AG09319 (cell line): ENCODE measurements around the gene PPM1A.

Source experiments
- DNase-seq: peaks from one replicate; pipeline ENCODE4 v3.0.0-alpha.2; 2010; ENCODE audit warnings: low read depth; ENCODE audit errors: extremely low read depth
- TF ChIP-seq, protein P1 (sequence below): IDR thresholded peaks from 2 replicates; pipeline ENCODE4 v1.5.1; 2011; ENCODE audit warnings: low read depth, mild to moderate bottlenecking, inconsistent platforms, low read length, moderate library complexity

PPM1A gene

GRCh38 chr14:60302663-60303062 lies 53.6 kb downstream of the PPM1A start:
- TF ChIP-seq, protein P1, sequence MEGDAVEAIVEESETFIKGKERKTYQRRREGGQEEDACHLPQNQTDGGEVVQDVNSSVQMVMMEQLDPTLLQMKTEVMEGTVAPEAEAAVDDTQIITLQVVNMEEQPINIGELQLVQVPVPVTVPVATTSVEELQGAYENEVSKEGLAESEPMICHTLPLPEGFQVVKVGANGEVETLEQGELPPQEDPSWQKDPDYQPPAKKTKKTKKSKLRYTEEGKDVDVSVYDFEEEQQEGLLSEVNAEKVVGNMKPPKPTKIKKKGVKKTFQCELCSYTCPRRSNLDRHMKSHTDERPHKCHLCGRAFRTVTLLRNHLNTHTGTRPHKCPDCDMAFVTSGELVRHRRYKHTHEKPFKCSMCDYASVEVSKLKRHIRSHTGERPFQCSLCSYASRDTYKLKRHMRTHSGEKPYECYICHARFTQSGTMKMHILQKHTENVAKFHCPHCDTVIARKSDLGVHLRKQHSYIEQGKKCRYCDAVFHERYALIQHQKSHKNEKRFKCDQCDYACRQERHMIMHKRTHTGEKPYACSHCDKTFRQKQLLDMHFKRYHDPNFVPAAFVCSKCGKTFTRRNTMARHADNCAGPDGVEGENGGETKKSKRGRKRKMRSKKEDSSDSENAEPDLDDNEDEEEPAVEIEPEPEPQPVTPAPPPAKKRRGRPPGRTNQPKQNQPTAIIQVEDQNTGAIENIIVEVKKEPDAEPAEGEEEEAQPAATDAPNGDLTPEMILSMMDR = no peak
- DNase-seq = no peak

DNA sequence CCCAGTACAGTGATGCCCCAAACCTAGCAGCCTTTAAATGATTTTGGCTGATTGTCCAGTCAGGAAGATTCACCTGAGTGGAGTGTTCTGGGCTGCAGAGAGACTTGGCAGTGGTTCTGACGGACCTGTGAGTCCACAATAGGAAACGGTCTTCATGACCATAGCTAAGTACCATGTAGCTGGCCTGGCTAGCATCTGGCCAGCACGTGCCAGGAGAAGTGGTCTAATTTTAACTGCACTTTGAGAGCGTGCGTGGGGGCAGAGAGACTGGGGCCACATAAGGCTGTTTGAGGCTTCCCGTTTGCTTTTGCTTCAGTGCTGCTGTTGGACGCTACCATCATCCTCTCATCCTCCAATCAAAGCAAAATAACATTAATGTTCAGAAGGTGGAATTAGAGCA lies 54.7 kb downstream of the PPM1A start:
- TF ChIP-seq, protein P1 = no peak
- no peak for DNase-seq

DNA sequence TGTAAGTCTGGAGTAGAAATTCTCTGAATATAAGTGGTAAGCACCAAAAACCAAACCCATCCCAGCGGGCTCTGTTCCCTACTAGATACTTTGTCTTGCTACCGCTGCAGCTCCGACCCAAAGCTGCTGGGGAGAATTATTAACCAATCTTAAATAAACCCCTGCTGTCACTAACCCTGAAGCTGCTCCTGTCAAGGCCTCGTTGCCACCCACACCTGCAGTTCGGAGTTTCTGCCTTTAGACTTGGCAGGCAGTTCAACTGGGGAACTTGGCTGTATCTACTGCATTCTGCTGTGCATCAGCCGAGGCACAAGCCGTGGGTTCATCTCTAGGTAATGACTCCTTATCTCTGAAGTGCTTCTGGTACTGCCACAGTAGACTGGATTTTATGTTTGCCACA lies 55.5 kb downstream of the PPM1A start:
- TF ChIP-seq, protein P1 = no peak
- DNase-seq = no peak

GRCh38 chr14:60309867-60310552 lies 61.0 kb downstream of the PPM1A start:
- TF ChIP-seq, protein P1 = no peak
- DNase-seq = no peak

GRCh38 chr14:60311417-60311816 lies 62.4 kb downstream of the PPM1A start:
- DNase-seq = peak; percentile 28

DNA sequence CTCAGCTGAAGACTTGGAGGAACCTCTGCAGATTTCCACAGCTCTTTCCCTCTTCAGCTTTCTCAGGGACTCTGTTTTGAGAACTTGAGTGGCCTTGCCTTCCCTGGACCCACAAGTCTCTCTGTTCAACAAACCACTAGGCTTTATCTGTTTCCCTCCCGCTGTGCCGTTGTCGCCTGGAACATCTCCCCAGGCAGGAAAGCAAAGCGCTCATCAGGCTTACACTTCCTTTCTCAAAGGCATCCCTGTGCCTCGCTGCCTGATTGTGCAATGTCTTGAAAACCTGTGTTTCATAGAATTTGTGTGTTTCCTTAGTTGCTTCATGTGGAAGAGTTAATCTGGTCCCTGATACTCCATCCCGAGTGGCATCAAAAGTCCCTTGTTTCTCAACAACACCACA lies 64.1 kb downstream of the PPM1A start:
- no peak for DNase-seq
- TF ChIP-seq, protein P1 = no peak

More at GRCh38 chr14:60311417-60311816, 62.4 kb downstream of the PPM1A start:
- TF ChIP-seq, protein P1 = no peak

GRCh38 chr14:60315196-60315990 lies 66.4 kb downstream of the PPM1A start:
- no peak for DNase-seq
- TF ChIP-seq, protein P1 = no peak
